IMR-90 (cell line): ENCODE measurements around the gene SKIL.

Source experiments
- CHD1 ChIP-seq: IDR thresholded peaks from 2 replicates; pipeline ENCODE4 v1.6.1; 2012; ENCODE audit warnings: low read depth, low read length, improper control_type of control experiment
- FOS ChIP-seq: fragments of 150-350 bp; IDR thresholded peaks from 2 replicates; pipeline ENCODE4 v1.6.1; 2016; ENCODE audit warnings: low read depth, low read length
- MAZ ChIP-seq: IDR thresholded peaks from 2 replicates; pipeline ENCODE4 v1.6.1; 2012; ENCODE audit warnings: low read depth, mild to moderate bottlenecking, low read length, improper control_type of control experiment, moderate library complexity, borderline replicate concordance
- MXI1 ChIP-seq: IDR thresholded peaks from 2 replicates; pipeline ENCODE4 v1.6.1; 2012; ENCODE audit warnings: low read depth, mild to moderate bottlenecking, low read length, moderate library complexity, borderline replicate concordance
- POLR2A ChIP-seq: IDR thresholded peaks from 2 replicates; pipeline ENCODE4 v1.6.1; 2012; ENCODE audit warnings: mild to moderate bottlenecking, low read depth, low read length
- RAD21 ChIP-seq: IDR thresholded peaks from 2 replicates; pipeline ENCODE4 v1.6.1; 2012; ENCODE audit warnings: low read length, improper control_type of control experiment
- RFX5 ChIP-seq: IDR thresholded peaks from 2 replicates; pipeline ENCODE4 v1.8.0; 2012; ENCODE audit warnings: low read depth, mild to moderate bottlenecking, low read length, moderate library complexity
- USF2 ChIP-seq: fragments of 150-350 bp; IDR thresholded peaks from 2 replicates; pipeline ENCODE4 v1.6.1; 2017; ENCODE audit warnings: mild to moderate bottlenecking, antibody characterized with exemption, low read length, low read depth
- TF ChIP-seq, protein P1 (sequence below): conservative IDR thresholded peaks from 2 replicates; pipeline ENCODE4 v1.5.1; 2012; ENCODE audit warnings: mild to moderate bottlenecking, low read depth, low read length, improper control_type of control experiment

- TF ChIP-seq POLR2A (no peak), RFX5 (no peak), FOS (no peak), USF2 (no peak), MXI1 (no peak), RAD21 (no peak), MAZ (no peak), CHD1 (no peak)
- TF ChIP-seq, protein P1, sequence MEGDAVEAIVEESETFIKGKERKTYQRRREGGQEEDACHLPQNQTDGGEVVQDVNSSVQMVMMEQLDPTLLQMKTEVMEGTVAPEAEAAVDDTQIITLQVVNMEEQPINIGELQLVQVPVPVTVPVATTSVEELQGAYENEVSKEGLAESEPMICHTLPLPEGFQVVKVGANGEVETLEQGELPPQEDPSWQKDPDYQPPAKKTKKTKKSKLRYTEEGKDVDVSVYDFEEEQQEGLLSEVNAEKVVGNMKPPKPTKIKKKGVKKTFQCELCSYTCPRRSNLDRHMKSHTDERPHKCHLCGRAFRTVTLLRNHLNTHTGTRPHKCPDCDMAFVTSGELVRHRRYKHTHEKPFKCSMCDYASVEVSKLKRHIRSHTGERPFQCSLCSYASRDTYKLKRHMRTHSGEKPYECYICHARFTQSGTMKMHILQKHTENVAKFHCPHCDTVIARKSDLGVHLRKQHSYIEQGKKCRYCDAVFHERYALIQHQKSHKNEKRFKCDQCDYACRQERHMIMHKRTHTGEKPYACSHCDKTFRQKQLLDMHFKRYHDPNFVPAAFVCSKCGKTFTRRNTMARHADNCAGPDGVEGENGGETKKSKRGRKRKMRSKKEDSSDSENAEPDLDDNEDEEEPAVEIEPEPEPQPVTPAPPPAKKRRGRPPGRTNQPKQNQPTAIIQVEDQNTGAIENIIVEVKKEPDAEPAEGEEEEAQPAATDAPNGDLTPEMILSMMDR = no peak
These were observed 32.6 kb upstream of the SKIL start for GRCh38 chr3:170324962-170325361.
